Suprapubic skin (tissue), 4 donors: ENCODE measurements around the gene HIGD2A. TPM values are rescaled to one million over a fixed set of nuclear protein-coding genes. Genes with fewer than 3 reads are reported as not detected.

Experiments
- DNase-seq, 2 donors: peaks; one replicate each; pipeline ENCODE4 v3.0.0-alpha.2; 2019; ENCODE audit warnings: low spot score in 2 of 2
- H3K27ac ChIP-seq: fragments of 200-600 bp; sonication (generic); one replicate; pipeline ENCODE4 v1.5.1; 2019
- H3K27me3 ChIP-seq: fragments of 200-600 bp; sonication (generic); one replicate; pipeline ENCODE4 v1.5.1; 2019
- H3K36me3 ChIP-seq: fragments of 200-600 bp; sonication (generic); one replicate; pipeline ENCODE4 v1.5.1; 2019
- H3K4me1 ChIP-seq: fragments of 200-600 bp; sonication (generic); one replicate; pipeline ENCODE4 v1.5.1; 2019
- H3K4me3 ChIP-seq: fragments of 200-600 bp; sonication (generic); one replicate; pipeline ENCODE4 v1.5.1; 2019; ENCODE audit warnings: mild to moderate bottlenecking
- H3K9me3 ChIP-seq: fragments of 200-600 bp; sonication (generic); one replicate; pipeline ENCODE4 v1.5.1; 2019
- EP300 ChIP-seq: sonication (generic); formaldehyde crosslinking; IDR thresholded peaks from one replicate; pipeline ENCODE4 v1.6.1; 2017; ENCODE audit warnings: antibody characterized with exemption
- POLR2A ChIP-seq, 2 donors: fragments of 450-650 bp; IDR thresholded peaks; one replicate each; pipeline ENCODE4 v1.6.1; 2017; ENCODE audit warnings: antibody characterized with exemption in 2 of 2, mild to moderate bottlenecking in 2 of 2, moderate library complexity in 2 of 2
- POLR2AphosphoS5 ChIP-seq, 3 donors: sonication (generic); formaldehyde crosslinking; IDR thresholded peaks; one replicate each; pipeline ENCODE4 v1.6.1; 2017; ENCODE audit warnings: antibody characterized with exemption in 3 of 3
- WGBS: methylation state at CpG from one replicate; pipeline ENCODE4 v1.1.5; 2018; 5-methylcytosine and 5-hydroxymethylcytosine counted together
- total RNA-seq, 4 donors: library from RNA; depleted of rRNA; stranded (reverse); fragments of >200 nt; gene quantifications; one replicate each; pipeline ENCODE4 v1.1.0, GENCODE V29; 2016
- TF ChIP-seq, protein P1 (sequence below), 2 donors: fragments of 200-600 bp in 1 of 2; fragments of 450-650 bp in 1 of 2; sonication (generic) in 1 of 2; IDR thresholded peaks; one replicate each; pipeline ENCODE4 v1.5.1; 2016 to 2019; ENCODE audit warnings: antibody characterized with exemption in 2 of 2, mild to moderate bottlenecking in 1 of 2, moderate library complexity in 1 of 2

Gene HIGD2A
- total RNA-seq, 4 donors from 2014 or later: 119 to 173 (median 161) TPM

- no peak for TF ChIP-seq EP300
- TF ChIP-seq, protein P1, sequence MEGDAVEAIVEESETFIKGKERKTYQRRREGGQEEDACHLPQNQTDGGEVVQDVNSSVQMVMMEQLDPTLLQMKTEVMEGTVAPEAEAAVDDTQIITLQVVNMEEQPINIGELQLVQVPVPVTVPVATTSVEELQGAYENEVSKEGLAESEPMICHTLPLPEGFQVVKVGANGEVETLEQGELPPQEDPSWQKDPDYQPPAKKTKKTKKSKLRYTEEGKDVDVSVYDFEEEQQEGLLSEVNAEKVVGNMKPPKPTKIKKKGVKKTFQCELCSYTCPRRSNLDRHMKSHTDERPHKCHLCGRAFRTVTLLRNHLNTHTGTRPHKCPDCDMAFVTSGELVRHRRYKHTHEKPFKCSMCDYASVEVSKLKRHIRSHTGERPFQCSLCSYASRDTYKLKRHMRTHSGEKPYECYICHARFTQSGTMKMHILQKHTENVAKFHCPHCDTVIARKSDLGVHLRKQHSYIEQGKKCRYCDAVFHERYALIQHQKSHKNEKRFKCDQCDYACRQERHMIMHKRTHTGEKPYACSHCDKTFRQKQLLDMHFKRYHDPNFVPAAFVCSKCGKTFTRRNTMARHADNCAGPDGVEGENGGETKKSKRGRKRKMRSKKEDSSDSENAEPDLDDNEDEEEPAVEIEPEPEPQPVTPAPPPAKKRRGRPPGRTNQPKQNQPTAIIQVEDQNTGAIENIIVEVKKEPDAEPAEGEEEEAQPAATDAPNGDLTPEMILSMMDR (IDR thresholded peaks at IDR 0.05): no peak
- TF ChIP-seq POLR2A (IDR thresholded peaks at IDR 0.05): no peak
- no peak for TF ChIP-seq POLR2AphosphoS5 (IDR thresholded peaks at IDR 0.05)
- Histone ChIP-seq H3K27me3 (no peaks in the 10 kb centered on the region), H3K4me3 (peak overlapping the region; percentile 96), H3K4me1 (peaks cover 60% of the 10 kb centered on the region), H3K36me3 (no peaks in the 10 kb centered on the region), H3K27ac (peak overlapping the region; percentile 98), H3K9me3 (no peaks in the 10 kb centered on the region)
- DNase-seq: no peak
- WGBS: 43% methylated on average over 13 of the region's 13 CpGs
Measured at GRCh38 chr5:176415240-176415951, 26.8 kb downstream of the HIGD2A start.

- Histone ChIP-seq H3K36me3 (no peaks in the 10 kb centered on the region), H3K27me3 (no peaks in the 10 kb centered on the region), H3K4me3 (peak within 1 kb of the TSS; percentile 96), H3K9me3 (no peaks in the 10 kb centered on the region), H3K27ac (peak within 1 kb of the TSS; percentile 98), H3K4me1 (peaks cover 51% of the 10 kb centered on the region)
- DNase-seq: peak; percentile 90 to 91
- 1% methylated on average over 45 of the region's 107 CpGs for WGBS
- TF ChIP-seq, protein P1 (IDR thresholded peaks at IDR 0.05): peak; percentile 64 to 93
- no peak for TF ChIP-seq EP300
- peak in 1 of 3 donors; percentile 15 for TF ChIP-seq POLR2AphosphoS5 (IDR thresholded peaks at IDR 0.05)
- peak; percentile 32 to 71 for TF ChIP-seq POLR2A (IDR thresholded peaks at IDR 0.05)
Measured at GRCh38 chr5:176415952-176416924, 27.7 kb downstream of the HIGD2A start, which contains the start of gene CLTB. Gene CLTB, minus strand, starts transcription at chr5:176416539. Its CDS starts 176 bp downstream, at chr5:176416363.

GRCh38 chr5:176416965-176417364, 28.4 kb downstream of the HIGD2A start:
- Histone ChIP-seq H3K36me3 (no peaks in the 10 kb centered on the region), H3K27me3 (no peaks in the 10 kb centered on the region), H3K27ac (peak overlapping the region; percentile 98), H3K4me3 (peak overlapping the region; percentile 96), H3K4me1 (peaks cover 45% of the 10 kb centered on the region), H3K9me3 (no peaks in the 10 kb centered on the region)
- WGBS: 66% methylated on average over 9 of the region's 11 CpGs
- DNase-seq: no peak
- TF ChIP-seq POLR2A (IDR thresholded peaks at IDR 0.05) (no peak), POLR2AphosphoS5 (IDR thresholded peaks at IDR 0.05) (no peak), EP300 (no peak)
- TF ChIP-seq, protein P1 (IDR thresholded peaks at IDR 0.05): no peak

GRCh38 chr5:176418251-176418650, 29.7 kb downstream of the HIGD2A start:
- DNase-seq: no peak
- TF ChIP-seq EP300 (no peak), POLR2AphosphoS5 (IDR thresholded peaks at IDR 0.05) (no peak), POLR2A (IDR thresholded peaks at IDR 0.05) (no peak)
- TF ChIP-seq, protein P1 (IDR thresholded peaks at IDR 0.05): no peak
- Histone ChIP-seq H3K27ac (no peak overlapping the region), H3K36me3 (no peaks in the 10 kb centered on the region), H3K4me3 (no peak overlapping the region), H3K27me3 (no peaks in the 10 kb centered on the region), H3K9me3 (no peaks in the 10 kb centered on the region), H3K4me1 (peaks cover 32% of the 10 kb centered on the region)
- 91% methylated on average over 9 of the region's 9 CpGs for WGBS

GRCh38 chr5:176420086-176420485, 31.5 kb downstream of the HIGD2A start:
- Histone ChIP-seq H3K9me3 (no peaks in the 10 kb centered on the region), H3K36me3 (no peaks in the 10 kb centered on the region), H3K4me3 (no peak overlapping the region), H3K27me3 (no peaks in the 10 kb centered on the region), H3K27ac (no peak overlapping the region), H3K4me1 (peaks cover 14% of the 10 kb centered on the region)
- no peak for DNase-seq
- 89% methylated on average over 5 of the region's 5 CpGs for WGBS
- TF ChIP-seq, protein P1 (IDR thresholded peaks at IDR 0.05): no peak
- TF ChIP-seq EP300 (no peak), POLR2A (IDR thresholded peaks at IDR 0.05) (no peak), POLR2AphosphoS5 (IDR thresholded peaks at IDR 0.05) (no peak)
